Endothelial cell of umbilical vein (primary cell): ENCODE measurements around the gene DGCR2. TPM values are rescaled to one million over a fixed set of nuclear protein-coding genes. Genes with fewer than 3 reads are reported as not detected.
"Not testable (repeated sequence)": the region's sequence is repeated elsewhere in the genome, so short reads cannot be mapped to it uniquely, and the experiment has no call there.

Source experiments
- BruUV-seq: library from RNA; stranded (reverse); fragments of 400-500 nt; replicated peaks from 2 replicates; lab custom pipeline; 2021; lab: Mats Ljungman, UMichigan
- CTCF ChIA-PET: fragments of 300-600, 350-600 bp; sonication (Branson Sonifier 250); formaldehyde crosslinking; loops from one replicate; lab custom pipeline; 2021; ENCODE audit warnings: antibody characterized with exemption, inconsistent platforms; lab: Charles Lee
- POLR2A ChIA-PET: fragments of 300-600, 350-600 bp; sonication (Branson Sonifier 250); formaldehyde crosslinking; loops from one replicate; lab custom pipeline; 2021; ENCODE audit warnings: antibody characterized with exemption, inconsistent platforms; lab: Charles Lee
- DNase-seq: peaks from one replicate; pipeline ENCODE4 v3.0.0-alpha.2; 2011; ENCODE audit warnings: low read depth, low spot score
- FAIRE-seq: peaks from 2 replicates; lab custom pipeline; 2011; peaks lifted over from hg19 to GRCh38; lab: Jason Lieb, UNC
- H2AFZ ChIP-seq: 2 replicates; pipeline ENCODE4 v1.6.0; 2012; ENCODE audit warnings: low read depth, low read length, control low read depth, inconsistent platforms
- H3K27ac ChIP-seq: 2 replicates; pipeline ENCODE4 v1.5.1; 2011; ENCODE audit warnings: low read depth, mild to moderate bottlenecking, control low read depth, low read length, moderate library complexity; ENCODE audit not compliant: insufficient read depth
- H3K27me3 ChIP-seq, 2 experiments: 2 replicates each; pipeline versions ENCODE4 v1.6.0 to v1.6.1; 2011; ENCODE audit warnings: low read length in 2 of 2, mixed read lengths in 1 of 2; ENCODE audit not compliant: control insufficient read depth in 2 of 2, insufficient read depth in 2 of 2
- H3K36me3 ChIP-seq, 2 experiments: 2 replicates in 1 of 2; 3 replicates in 1 of 2; pipeline ENCODE4 v1.5.1; 2011; ENCODE audit warnings: low read length in 2 of 2, mild to moderate bottlenecking in 1 of 2, moderate library complexity in 1 of 2; ENCODE audit not compliant: control insufficient read depth in 2 of 2, insufficient read depth in 2 of 2; ENCODE audit errors: extremely low read depth in 1 of 2
- H3K4me1 ChIP-seq: 3 replicates; pipeline ENCODE4 v1.5.1; 2011; ENCODE audit warnings: mild to moderate bottlenecking, low read length; ENCODE audit not compliant: control insufficient read depth, insufficient read depth; ENCODE audit errors: extremely low read depth
- H3K4me2 ChIP-seq: 2 replicates; pipeline ENCODE4 v1.6.1; 2011; ENCODE audit warnings: low read length, control low read depth, mixed read lengths; ENCODE audit not compliant: insufficient read depth
- H3K4me3 ChIP-seq, 3 experiments: fragments of 200-600 bp in 1 of 3; sonication (generic), shearing (Covaris generic) in 1 of 3; replicated peaks in 1 of 3; 2 replicates each; pipeline ENCODE4 v1.5.1; 2011 to 2016; ENCODE audit warnings: control low read depth in 3 of 3, low read length in 3 of 3, mild to moderate bottlenecking in 2 of 3, inconsistent platforms in 1 of 3, low read depth in 1 of 3, moderate library complexity in 1 of 3; ENCODE audit not compliant: insufficient read depth in 1 of 3
- H3K79me2 ChIP-seq: 2 replicates; pipeline ENCODE4 v1.6.0; 2012; ENCODE audit warnings: low read length, inconsistent platforms; ENCODE audit not compliant: control insufficient read depth, insufficient read depth
- H3K9ac ChIP-seq: replicated peaks from 2 replicates; pipeline ENCODE3; 2011; ENCODE audit warnings: low read length, control low read depth; ENCODE audit not compliant: insufficient read depth; ENCODE audit errors: extremely low read depth
- H3K9me1 ChIP-seq: replicated peaks from 3 replicates; pipeline ENCODE4 v1.6.0; 2011; ENCODE audit warnings: mild to moderate bottlenecking, low read length; ENCODE audit not compliant: control insufficient read depth, insufficient read depth; ENCODE audit errors: extremely low read depth
- H3K9me3 ChIP-seq: replicated peaks from 2 replicates; pipeline ENCODE4 v1.5.1; 2012; ENCODE audit warnings: low read length, inconsistent platforms; ENCODE audit not compliant: control insufficient read depth, insufficient read depth
- H4K20me1 ChIP-seq: replicated peaks from 2 replicates; pipeline ENCODE3; 2011; ENCODE audit warnings: mild to moderate bottlenecking, low read length; ENCODE audit not compliant: control insufficient read depth, insufficient read depth; ENCODE audit errors: extremely low read depth
- GATA2 ChIP-seq: IDR thresholded peaks from 2 replicates; pipeline ENCODE4 v1.7.0; 2011; ENCODE audit warnings: low read depth, mild to moderate bottlenecking, moderate library complexity, mixed read lengths, low read length; ENCODE audit not compliant: insufficient read length, insufficient read depth
- JUN ChIP-seq: IDR thresholded peaks from 2 replicates; pipeline ENCODE4 v1.6.1; 2011; ENCODE audit warnings: borderline replicate concordance, low read depth; ENCODE audit not compliant: insufficient read length, insufficient read depth
- MYC ChIP-seq: IDR thresholded peaks from one replicate; pipeline ENCODE4 v1.6.1; 2011; ENCODE audit warnings: mild to moderate bottlenecking, low read depth, low read length
- POLR2A ChIP-seq: IDR thresholded peaks from 2 replicates; pipeline ENCODE4 v1.6.1; 2012; ENCODE audit warnings: low read depth, mild to moderate bottlenecking, control low read depth, low read length
- dilution Hi-C: fragments of 300-500 bp; cut with MboI; formaldehyde crosslinking; loops from one replicate; pipeline ENCODE4 v1.15.0; 2019; ENCODE audit warnings: low sequenced_read_pairs; ENCODE audit not compliant: extremely low pct_ligation_motif_present
- intact Hi-C: fragments of 100-400 bp; cut with micrococcal nuclease; formaldehyde crosslinking; loops from one replicate; pipeline ENCODE4 v1.10.0; 2022
- polyA plus RNA-seq, 4 experiments: library from polyadenylated mRNA; depleted of rRNA in 3 of 4; stranded (reverse) in 3 of 4; unstranded in 1 of 4; fragments of >200 nt; gene quantifications; 2 replicates each; pipeline versions ENCODE4 v1.2.1 to v1.2.3, GENCODE V29; 2011 to 2012; ENCODE audit warnings: missing spikeins in 1 of 4
- total RNA-seq: library from RNA; stranded (reverse); gene quantifications from 2 replicates; pipeline ENCODE4 v1.2.3, GENCODE V29; 2021
- TF ChIP-seq, protein P1 (sequence below): IDR thresholded peaks from 2 replicates; pipeline ENCODE4 v1.6.1; 2011; ENCODE audit not compliant: insufficient read depth, insufficient read length

DGCR2 gene
- total and polyA plus RNA-seq, 2 donors (not counting 3 experiments of a cell fraction or from before 2014, with no cell fraction given), result 44.8 to 51.2 TPM

DNA sequence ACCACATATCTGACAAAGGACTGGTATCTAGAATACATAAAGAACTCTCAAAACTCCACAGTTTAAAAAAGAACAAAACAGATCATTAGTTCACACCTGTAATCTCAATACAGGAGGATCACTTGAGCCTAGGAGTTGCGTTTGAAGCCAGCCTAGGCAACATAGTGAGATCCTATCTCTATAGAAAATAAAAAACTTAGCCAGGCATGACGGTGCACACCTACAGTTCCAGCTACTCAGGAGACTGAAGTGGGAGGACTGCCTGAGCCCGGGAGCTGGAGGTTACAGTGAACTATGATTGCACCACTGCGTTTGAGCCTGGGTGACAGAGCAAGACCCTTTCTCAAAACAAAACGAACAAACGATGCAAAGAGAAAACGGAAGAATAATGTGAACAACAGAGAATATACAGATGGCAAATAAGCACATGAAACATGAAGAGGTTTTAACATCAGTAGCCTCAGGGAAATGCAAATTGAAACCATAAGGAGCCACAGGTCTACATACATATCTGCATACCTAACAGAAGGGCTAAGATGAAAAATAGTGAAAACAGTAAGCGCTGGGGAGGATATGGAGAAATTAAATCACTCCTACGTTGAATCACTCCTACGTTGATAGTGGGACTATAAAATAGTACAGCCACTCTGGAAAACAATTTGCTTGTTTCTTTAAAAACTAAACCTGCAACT lies 70.7 kb downstream of the DGCR2 start:
- ChIA-PET POLR2A (no interaction called here), CTCF (no interaction called here)
- dilution Hi-C loops, result no loop called here
- Histone ChIP-seq H3K27ac (no peak overlapping the region), H2AFZ (no peak overlapping the region), H3K4me2 (no peak overlapping the region), H3K79me2 (no peaks in the 10 kb centered on the region), H3K4me3 (no peak overlapping the region), H4K20me1 (no peaks in the 10 kb centered on the region), H3K9me3 (no peaks in the 10 kb centered on the region), H3K4me1 (no peaks in the 10 kb centered on the region), H3K9ac (no peak overlapping the region), H3K27me3 (no peaks in the 10 kb centered on the region), H3K9me1 (no peaks in the 10 kb centered on the region), H3K36me3 (peaks cover 5 to 25% of the 10 kb centered on the region in 2 experiments)
- DNase-seq (no peak), FAIRE-seq (no peak)
- intact Hi-C loops, result no loop called here
- no TSS peak for BruUV-seq
- TF ChIP-seq JUN (no peak), GATA2 (no peak), MYC (no peak), POLR2A (no peak)
- TF ChIP-seq, protein P1, sequence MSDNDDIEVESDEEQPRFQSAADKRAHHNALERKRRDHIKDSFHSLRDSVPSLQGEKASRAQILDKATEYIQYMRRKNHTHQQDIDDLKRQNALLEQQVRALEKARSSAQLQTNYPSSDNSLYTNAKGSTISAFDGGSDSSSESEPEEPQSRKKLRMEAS, result no peak

DNA sequence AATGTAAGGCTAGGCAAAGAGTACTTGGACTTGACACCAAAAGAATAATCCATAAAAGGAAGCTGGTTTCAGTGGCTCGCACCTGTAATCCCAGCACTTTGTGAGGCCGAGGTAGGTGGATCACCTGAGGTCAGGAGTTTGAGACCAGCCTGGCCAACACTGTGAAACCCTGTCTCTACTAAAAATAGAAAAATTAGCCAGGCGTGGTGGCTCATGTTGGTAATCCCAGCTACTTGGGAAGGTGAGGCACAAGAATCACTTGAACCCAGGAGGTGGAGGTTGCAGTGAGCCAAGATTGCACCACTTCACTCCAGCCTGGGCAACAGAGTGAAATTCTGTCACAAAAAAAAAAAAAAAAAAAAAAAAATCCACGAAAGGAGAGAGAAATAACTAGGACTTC lies 71.4 kb downstream of the DGCR2 start:
- CTCF ChIA-PET, result interaction anchor here (1.1 kb wide), 1 partner anchor 34 kb away, joined by 3 read pairs; no protein-coding TSS in a partner anchor
- H3K4me2 ChIP-seq, BruUV-seq, H4K20me1 ChIP-seq, H3K9me1 ChIP-seq, H3K27ac ChIP-seq, FAIRE-seq, H3K79me2 ChIP-seq, POLR2A ChIA-PET, H3K9ac ChIP-seq, H3K9me3 ChIP-seq, H2AFZ ChIP-seq, DNase-seq, dilution Hi-C loops, H3K4me3 ChIP-seq, H3K4me1 ChIP-seq, intact Hi-C loops, H3K27me3 ChIP-seq: not testable (repeated sequence)
- peaks cover 6 to 27% of the 10 kb centered on the region in 2 experiments for H3K36me3 ChIP-seq
